Naive thymus-derived CD8-positive, alpha-beta T cell (primary cell): ENCODE results near the gene CCSER1. TPM values are rescaled to one million over a fixed set of nuclear protein-coding genes. Genes with fewer than 3 reads are reported as not detected.
"Not testable (repeated sequence)": the region's sequence is repeated elsewhere in the genome, so short reads cannot be mapped to it uniquely, and the experiment has no call there.

ENCODE experiments used
- ATAC-seq, 2 donors: fragments of 150-1000 bp; cut with Tn5 transposase in 1 of 2; sonication (Bioruptor Pico), chemical (Tn5 transposase) in 1 of 2; 1 replicate in 1 of 2; 2 replicates in 1 of 2; pipeline ENCODE4 v1.10.0; 2021; ENCODE audit warnings: mild to moderate bottlenecking in 2 of 2, moderate library complexity in 2 of 2
- POLR2A ChIA-PET: fragments of 350-600 bp; sonication (Branson Sonifier 250); formaldehyde crosslinking; loops from one replicate; lab custom pipeline; 2021; ENCODE audit warnings: antibody characterized with exemption; lab: Charles Lee
- DNase-seq, 10 donors: peaks; one replicate each; pipeline versions ENCODE4 v3.0.0 to v3.0.0-alpha.2; 2020 to 2022
- H3K27ac Mint-ChIP-seq, 10 donors: one replicate each; pipeline ENCODE4 v1.8.0; 2020 to 2022; ENCODE audit warnings: mild to moderate bottlenecking in 10 of 10, mixed read lengths in 10 of 10, moderate library complexity in 4 of 10, inconsistent platforms in 1 of 10
- H3K27me3 Mint-ChIP-seq, 5 donors: one replicate each; pipeline ENCODE4 v1.8.0; 2021 to 2022; ENCODE audit warnings: mixed read lengths in 5 of 5
- H3K36me3 Mint-ChIP-seq, 3 donors: one replicate each; pipeline ENCODE4 v1.8.0; 2020 to 2022; ENCODE audit warnings: mixed read lengths in 3 of 3, mild to moderate bottlenecking in 2 of 3, inconsistent platforms in 1 of 3
- H3K4me1 Mint-ChIP-seq, 4 donors: one replicate each; pipeline ENCODE4 v1.8.0; 2021 to 2022; ENCODE audit warnings: mixed read lengths in 4 of 4
- H3K4me3 Mint-ChIP-seq, 10 donors: one replicate each; pipeline ENCODE4 v1.8.0; 2020 to 2022; ENCODE audit warnings: mild to moderate bottlenecking in 10 of 10, mixed read lengths in 10 of 10, moderate library complexity in 6 of 10, inconsistent platforms in 1 of 10
- H3K9me3 Mint-ChIP-seq, 9 donors: one replicate each; pipeline ENCODE4 v1.8.0; 2020 to 2022; ENCODE audit warnings: mixed read lengths in 9 of 9, mild to moderate bottlenecking in 3 of 9, inconsistent platforms in 1 of 9, moderate library complexity in 1 of 9
- polyA plus RNA-seq, 3 donors: library from polyadenylated mRNA; unstranded; fragments of 300-500 nt; fragmentation: Illumina TruSeq; gene quantifications; one replicate each; pipeline ENCODE4 v1.2.3, GENCODE V29; 2021
- total RNA-seq, 8 experiments: library from RNA in 2 of 8; stranded (reverse) in 2 of 8; gene quantifications; one replicate each; pipeline ENCODE4 v1.2.3 and lab custom pipeline; 2021 to 2026

CCSER1 gene
- total and polyA plus RNA-seq, 5 experiments from 2014 or later = 0.19 to 0.47 TPM; not detected in 3

- DNase-seq (no peak), ATAC-seq (no peak)
- H3K4me3 Mint-ChIP-seq = no peak overlapping the region
- no peaks in the 10 kb centered on the region for H3K4me1 Mint-ChIP-seq
- no peak overlapping the region for H3K27ac Mint-ChIP-seq
- POLR2A ChIA-PET = no interaction called here
- no peaks in the 10 kb centered on the region for H3K27me3 Mint-ChIP-seq
- no peaks in the 10 kb centered on the region for H3K36me3 Mint-ChIP-seq
- H3K9me3 Mint-ChIP-seq = peaks cover 0 to 12% (median 0%) of the 10 kb centered on the region in 9 donors
Measured at GRCh38 chr4:90449626-90450025, 322.4 kb downstream of the CCSER1 start.

- ATAC-seq (no peak), DNase-seq (no peak)
- Mint-ChIP-seq H3K27me3 (no peaks in the 10 kb centered on the region), H3K4me3 (no peak overlapping the region), H3K4me1 (no peaks in the 10 kb centered on the region), H3K9me3 (peaks cover 0 to 13% (median 6%) of the 10 kb centered on the region in 9 donors), H3K36me3 (no peaks in the 10 kb centered on the region), H3K27ac (no peak overlapping the region)
- POLR2A ChIA-PET = no interaction called here
Measured at GRCh38 chr4:90456891-90457290, 329.7 kb downstream of the CCSER1 start.

GRCh38 chr4:90457817-90458216 lies 330.6 kb downstream of the CCSER1 start:
- no peaks in the 10 kb centered on the region for H3K36me3 Mint-ChIP-seq
- no peaks in the 10 kb centered on the region for H3K27me3 Mint-ChIP-seq
- H3K9me3 Mint-ChIP-seq = peaks cover 0 to 13% (median 6%) of the 10 kb centered on the region in 9 donors
- no peak for ATAC-seq
- no peak overlapping the region for H3K4me3 Mint-ChIP-seq
- H3K4me1 Mint-ChIP-seq = no peaks in the 10 kb centered on the region
- DNase-seq = no peak
- H3K27ac Mint-ChIP-seq = no peak overlapping the region
- POLR2A ChIA-PET = no interaction called here

- Mint-ChIP-seq H3K36me3 (no peaks in the 10 kb centered on the region), H3K4me1 (no peaks in the 10 kb centered on the region), H3K27me3 (no peaks in the 10 kb centered on the region), H3K9me3 (peaks cover 0 to 13% (median 6%) of the 10 kb centered on the region in 9 donors), H3K4me3 (no peak overlapping the region), H3K27ac (no peak overlapping the region)
- ATAC-seq = no peak
- no peak for DNase-seq
- POLR2A ChIA-PET = no interaction called here
Measured at GRCh38 chr4:90458576-90458975, 331.4 kb downstream of the CCSER1 start.

GRCh38 chr4:90474484-90474883 lies 347.3 kb downstream of the CCSER1 start:
- Mint-ChIP-seq H3K36me3 (no peaks in the 10 kb centered on the region), H3K4me3 (no peak overlapping the region), H3K27ac (no peak overlapping the region), H3K27me3 (no peaks in the 10 kb centered on the region), H3K4me1 (no peaks in the 10 kb centered on the region), H3K9me3 (peaks cover 0 to 3% (median 0%) of the 10 kb centered on the region in 9 donors)
- POLR2A ChIA-PET = no interaction called here
- DNase-seq = no peak
- no peak for ATAC-seq

GRCh38 chr4:90476019-90476418 lies 348.8 kb downstream of the CCSER1 start:
- Mint-ChIP-seq H3K27me3 (no peaks in the 10 kb centered on the region), H3K36me3 (no peaks in the 10 kb centered on the region), H3K9me3 (peaks cover 0 to 5% (median 0%) of the 10 kb centered on the region in 9 donors), H3K4me1 (no peaks in the 10 kb centered on the region), H3K4me3 (no peak overlapping the region), H3K27ac (no peak overlapping the region)
- DNase-seq (no peak), ATAC-seq (no peak)
- POLR2A ChIA-PET = no interaction called here

GRCh38 chr4:90476586-90476985 lies 349.4 kb downstream of the CCSER1 start:
- H3K4me1 Mint-ChIP-seq = no peaks in the 10 kb centered on the region
- POLR2A ChIA-PET = no interaction called here
- H3K9me3 Mint-ChIP-seq = peaks cover 0 to 6% (median 0%) of the 10 kb centered on the region in 9 donors
- no peaks in the 10 kb centered on the region for H3K27me3 Mint-ChIP-seq
- H3K27ac Mint-ChIP-seq = no peak overlapping the region
- no peaks in the 10 kb centered on the region for H3K36me3 Mint-ChIP-seq
- DNase-seq = no peak
- H3K4me3 Mint-ChIP-seq = no peak overlapping the region
- ATAC-seq = no peak

- H3K4me1 Mint-ChIP-seq, H3K27me3 Mint-ChIP-seq, H3K27ac Mint-ChIP-seq, DNase-seq, H3K36me3 Mint-ChIP-seq, H3K4me3 Mint-ChIP-seq, POLR2A ChIA-PET, ATAC-seq: not testable (repeated sequence)
- peaks cover 0 to 17% (median 11%) of the 10 kb centered on the region in 9 donors for H3K9me3 Mint-ChIP-seq
Measured at GRCh38 chr4:90484894-90485293, 357.7 kb downstream of the CCSER1 start.

- no peak overlapping the region for H3K4me3 Mint-ChIP-seq
- DNase-seq (no peak), ATAC-seq (no peak)
- H3K36me3 Mint-ChIP-seq = peaks cover 0 to 4% (median 0%) of the 10 kb centered on the region in 3 donors
- H3K27ac Mint-ChIP-seq = no peak overlapping the region
- POLR2A ChIA-PET = no interaction called here
- H3K4me1 Mint-ChIP-seq = no peaks in the 10 kb centered on the region
- H3K9me3 Mint-ChIP-seq = peaks cover 0 to 17% (median 9%) of the 10 kb centered on the region in 9 donors
- H3K27me3 Mint-ChIP-seq = no peaks in the 10 kb centered on the region
Measured at GRCh38 chr4:90486346-90486745, 359.2 kb downstream of the CCSER1 start.

GRCh38 chr4:90495211-90495610 lies 368.0 kb downstream of the CCSER1 start:
- no peaks in the 10 kb centered on the region for H3K36me3 Mint-ChIP-seq
- DNase-seq (no peak), ATAC-seq (no peak)
- no peaks in the 10 kb centered on the region for H3K27me3 Mint-ChIP-seq
- no peak overlapping the region for H3K27ac Mint-ChIP-seq
- peaks cover 0 to 11% (median 7%) of the 10 kb centered on the region in 9 donors for H3K9me3 Mint-ChIP-seq
- no peaks in the 10 kb centered on the region for H3K4me1 Mint-ChIP-seq
- no peak overlapping the region for H3K4me3 Mint-ChIP-seq
- POLR2A ChIA-PET = no interaction called here

- DNase-seq (no peak), ATAC-seq (no peak)
- POLR2A ChIA-PET = no interaction called here
- Mint-ChIP-seq H3K27ac (no peak overlapping the region), H3K9me3 (peaks cover 0 to 11% (median 7%) of the 10 kb centered on the region in 9 donors), H3K4me1 (no peaks in the 10 kb centered on the region), H3K27me3 (no peaks in the 10 kb centered on the region), H3K4me3 (no peak overlapping the region), H3K36me3 (no peaks in the 10 kb centered on the region)
Measured at GRCh38 chr4:90495936-90496335, 368.7 kb downstream of the CCSER1 start.

- peaks cover 0 to 12% (median 0%) of the 10 kb centered on the region in 9 donors for H3K9me3 Mint-ChIP-seq
- ATAC-seq = no peak
- no peak overlapping the region for H3K4me3 Mint-ChIP-seq
- no peak overlapping the region for H3K27ac Mint-ChIP-seq
- POLR2A ChIA-PET = no interaction called here
- H3K36me3 Mint-ChIP-seq = no peaks in the 10 kb centered on the region
- no peak for DNase-seq
- H3K4me1 Mint-ChIP-seq = no peaks in the 10 kb centered on the region
- no peaks in the 10 kb centered on the region for H3K27me3 Mint-ChIP-seq
Measured at GRCh38 chr4:90498175-90498574, 371.0 kb downstream of the CCSER1 start.

GRCh38 chr4:90503677-90504076 lies 376.5 kb downstream of the CCSER1 start:
- Mint-ChIP-seq H3K4me1 (no peaks in the 10 kb centered on the region), H3K4me3 (no peak overlapping the region), H3K27ac (no peak overlapping the region), H3K9me3 (peaks cover 0 to 25% (median 7%) of the 10 kb centered on the region in 9 donors), H3K36me3 (no peaks in the 10 kb centered on the region), H3K27me3 (no peaks in the 10 kb centered on the region)
- no peak for DNase-seq
- no peak for ATAC-seq
- POLR2A ChIA-PET = no interaction called here

- Mint-ChIP-seq H3K4me1 (no peaks in the 10 kb centered on the region), H3K4me3 (no peak overlapping the region), H3K27me3 (peaks cover 0 to 3% (median 0%) of the 10 kb centered on the region in 5 donors), H3K9me3 (peaks cover 0 to 20% (median 6%) of the 10 kb centered on the region in 9 donors), H3K36me3 (no peaks in the 10 kb centered on the region), H3K27ac (no peak overlapping the region)
- DNase-seq (no peak), ATAC-seq (no peak)
- POLR2A ChIA-PET = no interaction called here
Measured at GRCh38 chr4:90515191-90515590, 388.0 kb downstream of the CCSER1 start.
